HCT116 (cell line): ENCODE data around the gene VLDLR. TPM values are rescaled to one million over a fixed set of nuclear protein-coding genes. Genes with fewer than 3 reads are reported as not detected.

Source experiments
- ATAC-seq: fragments of 200-7000 bp; cut with Tn5 transposase; 2 replicates; pipeline ENCODE4 v1.9.1; 2020; ENCODE audit warnings: mild to moderate bottlenecking, moderate library complexity
- BruUV-seq: library from RNA; stranded (reverse); fragments of 400-500 nt; replicated peaks from 2 replicates; lab custom pipeline; 2021; lab: Mats Ljungman, UMichigan
- CTCF ChIA-PET: fragments of 300-600 bp; sonication (Branson Sonifier 250); formaldehyde crosslinking; loops from one replicate; lab custom pipeline; 2021; ENCODE audit warnings: antibody characterized with exemption; lab: Charles Lee
- POLR2A ChIA-PET: fragments of 300-600, 350-600 bp; sonication (Branson Sonifier 250); formaldehyde crosslinking; loops from one replicate; lab custom pipeline; 2021; ENCODE audit warnings: antibody characterized with exemption; lab: Charles Lee
- RAD21 ChIA-PET, 2 experiments: fragments of 300-600 bp; sonication (Branson Sonifier 250); formaldehyde crosslinking; loops; one replicate each; lab custom pipeline; 2023; ENCODE audit warnings: low total read pairs in 2 of 2; ENCODE audit not compliant: uncharacterized antibody in 2 of 2, unreplicated experiment in 2 of 2, low non-redundant PET in 1 of 2; lab: Charles Lee
- DNase-seq: peaks from one replicate; pipeline ENCODE4 v3.0.0-alpha.2; 2010; ENCODE audit warnings: low read depth, low spot score
- H2AFZ ChIP-seq: fragments of 200-600 bp; shearing (Covaris generic), sonication (generic); 2 replicates; pipeline ENCODE4 v1.6.1; 2017; ENCODE audit warnings: low read depth, mixed run types, mixed read lengths, antibody characterized with exemption, low read length; ENCODE audit not compliant: poor library complexity, severe bottlenecking
- H3K27ac ChIP-seq: 2 replicates; pipeline ENCODE4 v1.5.1; 2012; ENCODE audit warnings: low read depth, low read length
- H3K27me3 ChIP-seq: fragments of 200-600 bp; sonication (generic); 2 replicates; pipeline ENCODE4 v1.6.1; 2016; ENCODE audit warnings: mixed run types, low read length, mixed read lengths; ENCODE audit not compliant: insufficient read depth
- H3K36me3 ChIP-seq, 2 experiments: fragments of 200-500 bp in 1 of 2; fragments of 200-600 bp in 1 of 2; sonication (Bioruptor generic) in 1 of 2; sonication (generic) in 1 of 2; 2 replicates each; pipeline versions ENCODE4 v1.5.1 to v1.6.1; 2014 to 2016; ENCODE audit warnings: low read length in 2 of 2, inconsistent platforms in 1 of 2, mixed read lengths in 1 of 2, mixed run types in 1 of 2; ENCODE audit not compliant: insufficient read depth in 2 of 2, control insufficient read depth in 1 of 2
- H3K4me1 ChIP-seq, 2 experiments: fragments of 200-600 bp in 1 of 2; sonication (generic) in 1 of 2; 2 replicates each; pipeline versions ENCODE4 v1.5.1 to v1.6.1; 2012 to 2017; ENCODE audit warnings: low read length in 2 of 2, inconsistent platforms in 1 of 2, mild to moderate bottlenecking in 1 of 2, mixed read lengths in 1 of 2, mixed run types in 1 of 2, moderate library complexity in 1 of 2; ENCODE audit not compliant: insufficient read depth in 2 of 2, control insufficient read depth in 1 of 2
- H3K4me2 ChIP-seq: fragments of 200-600 bp; sonication (generic); 2 replicates; pipeline ENCODE4 v1.6.1; 2017; ENCODE audit warnings: mixed run types, low read length, mixed read lengths
- H3K4me3 ChIP-seq, 2 experiments: fragments of 200-600 bp in 1 of 2; sonication (generic) in 1 of 2; replicated peaks in 1 of 2; 2 replicates each; pipeline ENCODE4 v1.5.1; 2011 to 2016; ENCODE audit warnings: low read length in 2 of 2, control low read depth in 1 of 2, low read depth in 1 of 2, mild to moderate bottlenecking in 1 of 2, mixed read lengths in 1 of 2, mixed run types in 1 of 2
- H3K79me2 ChIP-seq: fragments of 200-600 bp; sonication (generic); 2 replicates; pipeline ENCODE4 v1.6.1; 2017; ENCODE audit warnings: mild to moderate bottlenecking, mixed run types, low read length, moderate library complexity, mixed read lengths; ENCODE audit not compliant: insufficient read depth
- H3K9ac ChIP-seq: fragments of 200-600 bp; sonication (generic); 2 replicates; pipeline ENCODE4 v1.6.1; 2016; ENCODE audit warnings: low read length, mixed read lengths
- H3K9me2 ChIP-seq: fragments of 200-600 bp; sonication (generic), shearing (Covaris generic); 2 replicates; pipeline ENCODE4 v1.6.1; 2017; ENCODE audit warnings: mixed run types, mild to moderate bottlenecking, moderate library complexity; ENCODE audit not compliant: insufficient read depth
- H3K9me3 ChIP-seq, 2 experiments: fragments of 200-500 bp in 1 of 2; fragments of 200-600 bp in 1 of 2; sonication (Bioruptor generic) in 1 of 2; sonication (generic) in 1 of 2; 2 replicates each; pipeline ENCODE4 v1.6.1; 2014 to 2017; ENCODE audit warnings: low read length in 2 of 2, mixed read lengths in 2 of 2, inconsistent platforms in 1 of 2, low read depth in 1 of 2, mild to moderate bottlenecking in 1 of 2, mixed run types in 1 of 2, moderate library complexity in 1 of 2; ENCODE audit not compliant: control insufficient read depth in 1 of 2, insufficient read depth in 1 of 2
- H4K20me1 ChIP-seq: fragments of 200-600 bp; sonication (generic), shearing (Covaris generic); 2 replicates; pipeline ENCODE4 v1.6.1; 2017; ENCODE audit warnings: mixed run types, mild to moderate bottlenecking, moderate library complexity; ENCODE audit not compliant: insufficient read depth
- CBX3 ChIP-seq: IDR thresholded peaks from 2 replicates; pipeline ENCODE4 v1.6.1; 2012; ENCODE audit warnings: low read depth
- CTCF ChIP-seq, 3 experiments: fragments of 200-600 bp in 1 of 3; sonication (generic) in 1 of 3; IDR thresholded peaks in 2 of 3; conservative IDR thresholded peaks in 1 of 3; 2 replicates each; pipeline ENCODE4 v1.5.1; 2012 to 2017; ENCODE audit warnings: low read depth in 2 of 3, low read length in 2 of 3, antibody characterized with exemption in 1 of 3, borderline replicate concordance in 1 of 3, control low read depth in 1 of 3, mild to moderate bottlenecking in 1 of 3, mixed read lengths in 1 of 3, mixed run types in 1 of 3, moderate library complexity in 1 of 3; ENCODE audit not compliant: insufficient read depth in 1 of 3
- EGR1 ChIP-seq: IDR thresholded peaks from 2 replicates; pipeline ENCODE4 v1.6.1; 2012; ENCODE audit warnings: low read depth
- EZH2 ChIP-seq: fragments of 200-600 bp; sonication (generic); IDR thresholded peaks from 2 replicates; pipeline ENCODE4 v1.6.1; 2017; ENCODE audit warnings: antibody characterized with exemption, mixed run types
- POLR2AphosphoS5 ChIP-seq: IDR thresholded peaks from 2 replicates; pipeline ENCODE4 v1.6.1; 2011; ENCODE audit warnings: mild to moderate bottlenecking, low read depth, low read length, moderate library complexity
- RAD21 ChIP-seq: IDR thresholded peaks from 2 replicates; pipeline ENCODE4 v1.6.1; 2012; ENCODE audit warnings: low read depth, mild to moderate bottlenecking
- SP1 ChIP-seq: IDR thresholded peaks from 2 replicates; pipeline ENCODE4 v1.6.1; 2012; ENCODE audit warnings: low read depth
- SRF ChIP-seq: IDR thresholded peaks from 2 replicates; pipeline ENCODE4 v1.6.1; 2012; ENCODE audit warnings: low read depth
- TCF7L2 ChIP-seq: IDR thresholded peaks from 2 replicates; pipeline ENCODE4 v1.7.0; 2011; ENCODE audit warnings: borderline replicate concordance, inconsistent platforms; ENCODE audit not compliant: insufficient read depth, insufficient read length; ENCODE audit errors: extremely low read depth
- ZFX ChIP-seq: fragments of 450-650 bp; IDR thresholded peaks from 2 replicates; pipeline ENCODE4 v1.6.1; 2017
- ZNF274 ChIP-seq: fragments of 200-500 bp; sonication (Bioruptor generic); IDR thresholded peaks from 2 replicates; pipeline ENCODE4 v1.6.1; 2014; ENCODE audit warnings: mild to moderate bottlenecking, low read depth, low read length, inconsistent platforms
- intact Hi-C: fragments of 100-400 bp; cut with micrococcal nuclease; formaldehyde crosslinking; loops from 2 replicates; pipeline ENCODE4 v1.10.0; 2022
- total RNA-seq: library from RNA; stranded (reverse); gene quantifications from one replicate; pipeline ENCODE4 v1.2.1, GENCODE V29; 2021; ENCODE audit not compliant: unreplicated experiment
- TF ChIP-seq, protein P1 (sequence below): IDR thresholded peaks from 2 replicates; pipeline ENCODE4 v1.6.1; 2012; ENCODE audit warnings: low read depth
- TF ChIP-seq, protein P2 (sequence below): IDR thresholded peaks from 2 replicates; pipeline ENCODE4 v1.6.1; 2011; ENCODE audit warnings: mild to moderate bottlenecking, low read length, moderate library complexity; ENCODE audit not compliant: insufficient replicate concordance; ENCODE audit errors: extremely low read depth
- TF ChIP-seq, protein P3 (sequence below): IDR thresholded peaks from 2 replicates; pipeline ENCODE4 v1.6.1; 2012

The VLDLR gene
- total RNA-seq, 1 experiment from 2014 or later: 0.17 TPM

- TF ChIP-seq, protein P1, sequence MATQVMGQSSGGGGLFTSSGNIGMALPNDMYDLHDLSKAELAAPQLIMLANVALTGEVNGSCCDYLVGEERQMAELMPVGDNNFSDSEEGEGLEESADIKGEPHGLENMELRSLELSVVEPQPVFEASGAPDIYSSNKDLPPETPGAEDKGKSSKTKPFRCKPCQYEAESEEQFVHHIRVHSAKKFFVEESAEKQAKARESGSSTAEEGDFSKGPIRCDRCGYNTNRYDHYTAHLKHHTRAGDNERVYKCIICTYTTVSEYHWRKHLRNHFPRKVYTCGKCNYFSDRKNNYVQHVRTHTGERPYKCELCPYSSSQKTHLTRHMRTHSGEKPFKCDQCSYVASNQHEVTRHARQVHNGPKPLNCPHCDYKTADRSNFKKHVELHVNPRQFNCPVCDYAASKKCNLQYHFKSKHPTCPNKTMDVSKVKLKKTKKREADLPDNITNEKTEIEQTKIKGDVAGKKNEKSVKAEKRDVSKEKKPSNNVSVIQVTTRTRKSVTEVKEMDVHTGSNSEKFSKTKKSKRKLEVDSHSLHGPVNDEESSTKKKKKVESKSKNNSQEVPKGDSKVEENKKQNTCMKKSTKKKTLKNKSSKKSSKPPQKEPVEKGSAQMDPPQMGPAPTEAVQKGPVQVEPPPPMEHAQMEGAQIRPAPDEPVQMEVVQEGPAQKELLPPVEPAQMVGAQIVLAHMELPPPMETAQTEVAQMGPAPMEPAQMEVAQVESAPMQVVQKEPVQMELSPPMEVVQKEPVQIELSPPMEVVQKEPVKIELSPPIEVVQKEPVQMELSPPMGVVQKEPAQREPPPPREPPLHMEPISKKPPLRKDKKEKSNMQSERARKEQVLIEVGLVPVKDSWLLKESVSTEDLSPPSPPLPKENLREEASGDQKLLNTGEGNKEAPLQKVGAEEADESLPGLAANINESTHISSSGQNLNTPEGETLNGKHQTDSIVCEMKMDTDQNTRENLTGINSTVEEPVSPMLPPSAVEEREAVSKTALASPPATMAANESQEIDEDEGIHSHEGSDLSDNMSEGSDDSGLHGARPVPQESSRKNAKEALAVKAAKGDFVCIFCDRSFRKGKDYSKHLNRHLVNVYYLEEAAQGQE: no peak
- TF ChIP-seq POLR2AphosphoS5 (no peak), RAD21 (no peak), EZH2 (no peak), ZFX (no peak), EGR1 (no peak), SP1 (no peak)
- TF ChIP-seq, protein P2, sequence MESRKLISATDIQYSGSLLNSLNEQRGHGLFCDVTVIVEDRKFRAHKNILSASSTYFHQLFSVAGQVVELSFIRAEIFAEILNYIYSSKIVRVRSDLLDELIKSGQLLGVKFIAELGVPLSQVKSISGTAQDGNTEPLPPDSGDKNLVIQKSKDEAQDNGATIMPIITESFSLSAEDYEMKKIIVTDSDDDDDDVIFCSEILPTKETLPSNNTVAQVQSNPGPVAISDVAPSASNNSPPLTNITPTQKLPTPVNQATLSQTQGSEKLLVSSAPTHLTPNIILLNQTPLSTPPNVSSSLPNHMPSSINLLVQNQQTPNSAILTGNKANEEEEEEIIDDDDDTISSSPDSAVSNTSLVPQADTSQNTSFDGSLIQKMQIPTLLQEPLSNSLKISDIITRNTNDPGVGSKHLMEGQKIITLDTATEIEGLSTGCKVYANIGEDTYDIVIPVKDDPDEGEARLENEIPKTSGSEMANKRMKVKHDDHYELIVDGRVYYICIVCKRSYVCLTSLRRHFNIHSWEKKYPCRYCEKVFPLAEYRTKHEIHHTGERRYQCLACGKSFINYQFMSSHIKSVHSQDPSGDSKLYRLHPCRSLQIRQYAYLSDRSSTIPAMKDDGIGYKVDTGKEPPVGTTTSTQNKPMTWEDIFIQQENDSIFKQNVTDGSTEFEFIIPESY: no peak
- TF ChIP-seq, protein P3, sequence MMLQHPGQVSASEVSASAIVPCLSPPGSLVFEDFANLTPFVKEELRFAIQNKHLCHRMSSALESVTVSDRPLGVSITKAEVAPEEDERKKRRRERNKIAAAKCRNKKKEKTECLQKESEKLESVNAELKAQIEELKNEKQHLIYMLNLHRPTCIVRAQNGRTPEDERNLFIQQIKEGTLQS: no peak
Measured at GRCh38 chr9:2610985-2611384, 10.6 kb upstream of the VLDLR start (continued).

- Histone ChIP-seq H3K9ac (no peak overlapping the region), H3K27ac (no peak overlapping the region), H4K20me1 (no peaks in the 10 kb centered on the region), H3K4me3 (no peak overlapping the region), H3K9me3 (no peaks in the 10 kb centered on the region), H3K36me3 (no peaks in the 10 kb centered on the region), H2AFZ (no peak overlapping the region), H3K4me1 (no peaks in the 10 kb centered on the region), H3K4me2 (no peak overlapping the region), H3K79me2 (no peaks in the 10 kb centered on the region), H3K27me3 (peaks cover 31% of the 10 kb centered on the region), H3K9me2 (no peaks in the 10 kb centered on the region)
- ChIA-PET CTCF (no interaction called here), RAD21 (no interaction called here), POLR2A (no interaction called here)
- intact Hi-C loops: no loop called here
- ATAC-seq (no peak), DNase-seq (no peak)
- BruUV-seq: no TSS peak
- no peak for TF ChIP-seq ZNF274
- TF ChIP-seq EZH2: no peak
- no peak for TF ChIP-seq SRF
- TF ChIP-seq, protein P2: no peak
- TF ChIP-seq, protein P3: no peak
- TF ChIP-seq CTCF (IDR thresholded peaks at IDR 0.05 in 2 of 3, conservative IDR thresholded peaks at IDR 0.05 in 1 of 3; ENCODE audit: borderline replicate concordance in 1 of 3, insufficient read depth in 1 of 3, low read depth in 2 of 3, low read length in 2 of 3): no peak
- no peak for TF ChIP-seq TCF7L2
- no peak for TF ChIP-seq CBX3
Measured at GRCh38 chr9:2611961-2612360, 9.6 kb upstream of the VLDLR start.
